ENCODE results near the gene MRNIP.

MRNIP gene

DNA sequence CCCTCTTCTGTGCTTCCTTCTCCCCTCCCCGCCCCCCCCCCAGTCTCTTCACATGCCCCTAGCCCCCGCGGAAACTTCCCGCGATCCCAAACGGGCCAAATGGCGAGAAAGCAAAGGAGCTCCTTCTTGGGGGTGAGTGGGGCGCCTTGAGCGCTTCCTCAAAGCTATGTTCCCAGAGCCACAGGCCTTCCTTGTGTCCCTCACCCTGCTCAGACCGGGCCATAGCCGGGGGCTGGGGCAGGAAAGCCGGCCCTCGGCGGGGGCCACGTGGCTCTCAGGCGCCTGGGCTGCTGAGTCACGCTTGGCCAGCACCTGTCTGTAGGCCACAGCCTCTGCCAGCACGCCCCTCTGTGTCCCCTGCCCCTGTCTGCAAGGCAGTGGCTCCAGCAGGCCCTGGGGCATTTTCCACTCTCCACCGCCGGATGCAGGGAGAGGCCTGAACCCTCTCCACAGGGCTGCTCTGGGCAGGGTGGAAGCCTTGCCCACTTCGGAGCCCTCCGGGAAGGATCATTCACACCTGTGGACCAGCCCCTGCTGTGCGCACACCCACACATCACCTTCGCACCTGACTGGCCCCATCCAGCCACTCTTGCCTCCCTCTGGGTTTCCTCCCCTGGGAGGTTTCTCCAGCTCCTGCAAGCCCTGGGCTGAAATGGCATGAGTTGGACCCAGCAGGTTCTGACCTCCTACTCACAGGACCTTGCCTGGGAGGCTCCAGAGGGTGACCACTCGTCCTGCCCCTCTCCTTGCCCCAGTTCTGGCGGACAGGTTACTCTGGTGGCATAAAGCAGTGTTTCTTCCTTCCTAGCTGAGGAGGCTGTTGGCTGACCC lies 39.1 kb downstream of the MRNIP start:
- peak; percentile 43 for DNase-seq

DNA sequence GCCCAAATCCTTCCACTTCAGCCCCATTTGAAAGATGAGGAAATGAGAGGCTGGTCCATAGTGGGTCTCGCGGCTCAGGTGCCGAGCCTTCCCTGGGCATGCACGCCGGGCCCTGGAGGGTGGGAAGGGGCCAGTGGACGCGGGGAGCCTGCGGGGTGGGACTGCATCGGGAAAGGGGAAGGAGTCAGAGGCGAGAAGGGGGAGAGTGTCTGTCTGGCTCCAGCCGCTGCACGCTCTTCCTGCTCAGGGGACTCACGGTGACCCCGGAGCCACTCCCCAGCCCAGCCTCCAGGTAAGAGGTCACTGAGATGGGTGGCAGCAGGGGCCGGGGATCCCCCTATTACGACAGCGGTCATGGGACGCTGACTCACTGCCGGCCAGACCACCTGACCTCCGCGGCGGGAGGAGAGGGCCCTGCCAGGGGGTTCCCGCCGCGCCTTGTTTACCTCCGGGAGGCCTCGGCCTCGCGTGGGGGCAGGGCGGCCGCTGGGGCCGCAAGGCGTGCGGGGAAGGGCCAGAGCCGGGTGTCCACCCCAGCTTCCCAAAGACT lies 39.8 kb downstream of the MRNIP start:
- DNase-seq = peak; percentile 93

DNA sequence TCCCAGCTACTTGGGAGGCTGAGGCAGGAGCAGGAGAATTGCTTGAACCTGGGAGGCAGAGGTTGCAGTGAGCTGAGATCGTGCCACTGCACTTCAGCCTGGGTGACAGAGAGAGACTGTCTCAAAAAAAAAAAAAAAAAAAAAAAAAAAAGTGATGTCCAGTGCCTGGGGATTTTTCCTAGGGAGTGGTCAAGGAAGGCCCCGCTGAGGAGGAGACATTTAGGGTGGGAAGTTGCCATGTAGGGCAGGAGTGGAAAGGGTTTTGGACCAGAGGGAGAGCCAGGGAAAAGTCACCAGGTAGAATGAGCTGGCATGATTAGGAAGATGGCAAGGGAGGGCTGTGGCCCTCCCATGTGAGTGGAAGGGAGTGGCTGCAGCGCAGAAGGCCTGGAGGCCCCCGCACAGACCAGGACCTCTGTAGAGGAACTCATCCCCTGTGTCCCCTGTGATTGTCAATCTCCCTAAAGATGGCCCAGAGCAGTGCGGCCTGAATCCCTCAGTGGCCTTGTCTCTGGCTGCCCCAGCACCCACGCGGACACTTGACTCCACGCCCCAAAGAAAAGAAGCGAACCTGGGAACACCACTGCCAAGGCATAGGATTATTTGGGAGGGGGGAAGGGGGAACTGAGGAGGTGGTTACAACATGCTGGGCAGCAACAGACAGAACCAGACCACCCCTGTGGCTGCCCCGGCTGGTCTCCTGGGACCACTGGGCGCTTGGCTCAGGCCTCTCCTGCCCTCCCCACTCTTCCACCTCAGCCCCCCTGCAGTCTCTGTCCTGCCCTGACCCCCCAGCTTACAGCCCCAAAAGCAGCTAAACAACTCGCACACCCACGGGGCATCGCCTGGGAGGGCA lies 40.5 kb downstream of the MRNIP start:
- DNase-seq = no peak

- DNase-seq = no peak
Measured at GRCh38 chr5:179817470-179817840, 41.2 kb downstream of the MRNIP start.

DNA sequence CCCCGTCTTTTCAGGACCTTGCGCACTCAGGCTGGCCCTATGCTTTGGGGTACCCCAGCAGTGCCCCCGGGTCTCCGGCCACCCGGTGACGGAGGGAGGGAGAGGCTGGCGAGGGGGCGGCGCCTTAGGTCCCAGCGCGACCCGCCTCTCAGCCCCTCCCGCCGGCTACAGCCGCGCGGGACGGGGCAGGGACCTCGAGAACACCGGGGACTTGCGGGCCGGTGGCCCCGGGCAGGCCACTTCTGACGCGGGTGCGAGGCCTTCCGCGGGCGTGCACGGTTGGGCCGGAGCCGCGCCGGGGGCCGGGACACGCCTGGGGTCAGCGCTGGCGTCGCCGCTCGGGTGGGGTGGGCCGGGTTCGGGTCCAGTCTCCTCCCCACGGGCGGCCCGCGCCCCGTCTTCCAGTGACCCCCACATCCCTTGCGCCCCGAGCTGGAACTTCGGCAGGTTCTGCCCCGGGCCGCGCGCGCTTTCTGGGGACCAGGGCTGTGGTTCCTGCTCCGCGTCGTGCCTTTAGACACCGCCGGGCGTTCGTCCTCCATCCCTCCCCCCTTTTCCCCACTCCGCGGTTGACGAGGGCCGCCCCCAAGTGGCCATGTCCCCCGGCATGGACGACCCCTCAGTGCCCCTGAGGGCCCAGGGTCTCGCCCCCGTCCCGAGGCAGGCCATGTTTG lies 41.7 kb downstream of the MRNIP start:
- DNase-seq = no peak

DNA sequence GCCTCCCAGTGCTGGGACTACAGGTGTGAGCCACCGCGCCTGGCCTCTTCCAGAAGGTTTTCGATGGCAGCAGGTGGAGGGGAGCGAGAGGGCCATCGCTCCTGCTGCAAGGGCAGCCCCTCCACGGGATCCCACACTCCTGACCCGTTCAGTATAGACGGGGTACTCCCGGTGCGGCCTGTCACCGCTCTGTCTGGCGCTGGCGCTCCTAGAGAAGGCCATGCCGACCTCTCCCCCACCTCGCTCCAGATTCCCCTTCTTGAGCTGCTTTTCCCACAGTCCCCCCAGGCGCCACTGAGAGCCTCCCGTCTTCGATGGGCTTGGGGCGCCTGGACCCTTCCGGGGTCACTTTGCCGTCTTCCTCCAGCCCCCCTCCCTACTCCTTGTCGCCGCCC lies 42.2 kb downstream of the MRNIP start:
- DNase-seq = no peak

- DNase-seq = no peak
Measured at GRCh38 chr5:179815491-179816249, 42.9 kb downstream of the MRNIP start.

DNA sequence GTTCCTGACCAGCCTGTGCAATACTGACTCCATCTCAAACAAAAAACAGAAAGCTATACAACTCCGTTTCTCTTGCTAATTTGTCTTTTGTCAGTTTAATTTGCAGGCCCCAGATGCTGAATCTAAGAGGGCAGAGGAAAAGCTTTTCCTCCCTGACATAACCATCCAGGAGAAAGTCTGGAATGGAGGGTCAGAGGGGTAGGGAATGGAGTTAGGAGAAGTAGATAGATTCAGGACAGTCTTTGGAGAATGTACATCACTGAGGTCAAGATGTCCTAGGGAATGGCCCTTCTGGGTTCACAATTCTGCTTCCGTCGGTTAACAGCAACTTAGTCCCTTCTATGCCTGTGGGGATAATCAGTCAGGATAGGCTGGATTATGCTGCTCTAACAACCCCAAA lies 44.5 kb downstream of the MRNIP start:
- DNase-seq = no peak

DNA sequence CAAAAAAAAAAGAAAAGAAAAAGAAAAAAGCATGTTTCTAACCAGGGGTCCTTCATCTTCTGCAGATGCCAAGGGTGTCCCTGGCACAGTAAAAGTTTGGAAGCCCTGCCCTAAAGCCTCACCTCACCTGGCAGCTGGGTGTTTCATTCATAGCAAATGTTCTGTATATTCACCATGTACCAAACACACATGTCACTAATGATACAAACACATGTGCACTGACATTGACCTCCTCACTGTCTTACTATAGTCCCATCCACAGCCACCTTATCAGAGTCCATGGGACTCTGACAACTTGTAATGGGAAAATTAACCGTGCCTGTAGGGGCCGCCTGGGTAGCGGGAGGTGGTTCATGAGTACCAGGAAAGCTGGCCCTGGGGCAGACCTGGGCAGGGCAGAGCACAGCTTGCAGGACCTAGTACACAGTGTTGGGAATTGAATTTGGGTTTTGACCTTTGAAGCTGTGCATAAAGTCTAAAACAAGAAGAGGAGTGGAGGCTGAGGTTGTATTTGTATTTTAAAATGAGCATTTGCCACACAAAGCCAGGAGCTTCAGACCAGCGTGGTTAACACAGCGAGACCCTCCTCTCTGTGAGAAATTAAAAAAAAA lies 45.5 kb downstream of the MRNIP start:
- DNase-seq = no peak

GRCh38 chr5:179812135-179812825 lies 46.3 kb downstream of the MRNIP start:
- no peak for DNase-seq

- peak; percentile 70 for DNase-seq
Measured at GRCh38 chr5:179806250-179807048, 52.2 kb downstream of the MRNIP start, which contains the start of gene MGAT4B. Gene MGAT4B (minus strand): TSS chr5:179806866. CDS start chr5:179806583, 283 bp downstream.

DNA sequence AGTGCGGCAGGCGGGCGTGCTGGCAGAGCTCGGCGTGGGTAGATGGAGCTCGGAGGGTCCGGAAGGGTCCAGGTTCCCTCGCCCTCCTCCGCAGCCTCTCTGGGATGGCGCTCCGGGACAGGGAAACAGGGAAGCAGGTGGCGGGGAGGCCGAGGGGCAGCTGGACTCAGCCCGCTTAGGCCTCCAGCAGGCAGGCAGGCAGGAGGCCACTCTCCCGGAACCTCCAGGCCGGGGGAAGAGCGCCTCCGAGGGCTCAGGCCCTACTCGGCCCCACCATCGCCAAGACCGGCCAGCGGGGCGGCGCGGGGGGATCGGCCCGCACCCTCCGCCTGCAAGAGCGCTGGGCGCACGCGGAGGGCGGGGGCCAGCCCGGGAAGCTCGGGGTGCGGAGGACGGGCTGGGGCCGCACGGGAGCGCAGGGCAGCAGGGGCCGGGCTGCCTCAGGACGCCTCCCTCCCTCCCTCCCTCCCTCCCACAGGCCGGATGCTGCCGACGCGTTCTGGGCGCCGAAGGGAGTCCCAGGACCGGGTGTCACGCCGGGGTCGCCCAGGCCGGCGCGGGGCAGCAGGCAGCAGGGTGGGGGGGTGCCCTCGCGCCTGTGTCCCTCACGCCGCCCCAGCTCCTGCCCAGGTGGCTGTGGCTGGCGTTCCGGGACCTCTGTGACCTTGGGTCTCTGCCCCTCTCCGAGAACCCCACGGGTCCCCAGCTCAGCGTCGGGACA lies 52.9 kb downstream of the MRNIP start:
- DNase-seq = peak; percentile 50

- no peak for DNase-seq
Measured at GRCh38 chr5:179805070-179805528, 53.5 kb downstream of the MRNIP start.

GRCh38 chr5:179804555-179804947 lies 54.1 kb downstream of the MRNIP start:
- DNase-seq = no peak

- DNase-seq = peak; percentile 33
Measured at GRCh38 chr5:179803651-179804554, 54.7 kb downstream of the MRNIP start.

GRCh38 chr5:179802950-179803562 lies 55.6 kb downstream of the MRNIP start:
- DNase-seq = no peak

GRCh38 chr5:179802207-179802883 lies 56.3 kb downstream of the MRNIP start:
- DNase-seq = no peak

Data from CD4-positive, alpha-beta T cell treated with Interleukin-21 for 1 hour (primary cell).